WTC11 (cell line): ENCODE data around the gene CTNND2. TPM values are rescaled to one million over a fixed set of nuclear protein-coding genes. Genes with fewer than 3 reads are reported as not detected.

Source experiments
- ATAC-seq: fragments of 200-7000 bp; cut with Tn5 transposase; 2 replicates; pipeline ENCODE4 v1.10.0; 2021; ENCODE audit warnings: mild to moderate bottlenecking, moderate library complexity
- CTCF ChIA-PET: fragments of 300-600 bp; sonication (Branson Sonifier 250); formaldehyde crosslinking; loops from one replicate; lab custom pipeline; 2021; ENCODE audit warnings: antibody characterized with exemption; lab: Charles Lee
- POLR2A ChIA-PET: fragments of 350-600 bp; sonication (Branson Sonifier 250); formaldehyde crosslinking; loops from one replicate; lab custom pipeline; 2021; ENCODE audit warnings: antibody characterized with exemption; lab: Charles Lee
- DNase-seq: peaks from one replicate; pipeline ENCODE4 v3.0.0; 2021; ENCODE audit warnings: low spot score
- H3K27ac Mint-ChIP-seq: 2 replicates; pipeline ENCODE4 v1.8.0; 2021; ENCODE audit warnings: mixed read lengths
- H3K27me3 Mint-ChIP-seq: 2 replicates; pipeline ENCODE4 v1.8.0; 2021; ENCODE audit warnings: low read depth, mild to moderate bottlenecking, moderate library complexity, mixed read lengths
- H3K36me3 Mint-ChIP-seq: 2 replicates; pipeline ENCODE4 v1.8.0; 2021; ENCODE audit warnings: mixed read lengths
- H3K4me1 Mint-ChIP-seq: 2 replicates; pipeline ENCODE4 v1.8.0; 2022; ENCODE audit warnings: mixed read lengths
- H3K4me3 Mint-ChIP-seq: 2 replicates; pipeline ENCODE4 v1.8.0; 2021; ENCODE audit warnings: mild to moderate bottlenecking, moderate library complexity, mixed read lengths
- H3K9me3 Mint-ChIP-seq: 2 replicates; pipeline ENCODE4 v1.8.0; 2021; ENCODE audit warnings: mixed read lengths
- AR ChIP-seq: fragments of 250-450 bp; sonication (Bioruptor Pico); IDR thresholded peaks from 2 replicates; pipeline ENCODE4 v1.9.0; 2021; ENCODE audit warnings: mild to moderate bottlenecking
- ATF6 ChIP-seq: sonication (generic); formaldehyde crosslinking; IDR thresholded peaks from 2 replicates; pipeline ENCODE4 v1.8.1; 2023; ENCODE audit warnings: mild to moderate bottlenecking, missing genetic modification reagents
- CREB1 ChIP-seq: sonication (generic); formaldehyde crosslinking; IDR thresholded peaks from 2 replicates; pipeline ENCODE4 v1.8.0; 2023; ENCODE audit warnings: mild to moderate bottlenecking, missing genetic modification reagents
- E2F4 ChIP-seq: sonication (generic); formaldehyde crosslinking; IDR thresholded peaks from 2 replicates; pipeline ENCODE4 v1.8.1; 2022; ENCODE audit warnings: low read depth, mild to moderate bottlenecking, moderate library complexity, missing genetic modification reagents, borderline replicate concordance
- EMX1 ChIP-seq: fragments of 250-450 bp; sonication (Bioruptor Pico); IDR thresholded peaks from 2 replicates; pipeline ENCODE4 v1.8.0; 2021; ENCODE audit warnings: mild to moderate bottlenecking
- FOXP4 ChIP-seq: sonication (generic); formaldehyde crosslinking; IDR thresholded peaks from 2 replicates; pipeline ENCODE4 v1.8.0; 2022; ENCODE audit warnings: mild to moderate bottlenecking, missing genetic modification reagents
- JAZF1 ChIP-seq: fragments of 250-450 bp; sonication (Bioruptor Pico); IDR thresholded peaks from 2 replicates; pipeline ENCODE4 v1.9.0; 2021; ENCODE audit warnings: moderate library complexity, mild to moderate bottlenecking, inconsistent platforms
- JUN ChIP-seq: sonication (generic); formaldehyde crosslinking; IDR thresholded peaks from 2 replicates; pipeline ENCODE4 v1.8.0; 2023; ENCODE audit warnings: mild to moderate bottlenecking, missing genetic modification reagents
- MXD4 ChIP-seq: fragments of 250-450 bp; sonication (Bioruptor Pico); IDR thresholded peaks from 2 replicates; pipeline ENCODE4 v1.8.0; 2021; ENCODE audit warnings: mild to moderate bottlenecking, moderate library complexity, borderline replicate concordance
- OVOL2 ChIP-seq: fragments of 250-450 bp; sonication (Bioruptor Pico); IDR thresholded peaks from 2 replicates; pipeline ENCODE4 v1.9.0; 2021; ENCODE audit warnings: mild to moderate bottlenecking, borderline replicate concordance
- PREB ChIP-seq: sonication (generic); formaldehyde crosslinking; IDR thresholded peaks from 2 replicates; pipeline ENCODE4 v1.8.1; 2022; ENCODE audit warnings: mild to moderate bottlenecking, missing genetic modification reagents, moderate library complexity, borderline replicate concordance
- USF2 ChIP-seq: sonication (generic); formaldehyde crosslinking; IDR thresholded peaks from 2 replicates; pipeline ENCODE4 v1.8.1; 2023; ENCODE audit warnings: mild to moderate bottlenecking, missing genetic modification reagents, moderate library complexity
- ZBTB43 ChIP-seq: sonication (generic); formaldehyde crosslinking; IDR thresholded peaks from 2 replicates; pipeline ENCODE4 v1.8.1; 2023; ENCODE audit warnings: mild to moderate bottlenecking, missing genetic modification reagents
- ZNF396 ChIP-seq: fragments of 250-450 bp; sonication (Bioruptor Pico); IDR thresholded peaks from 2 replicates; pipeline ENCODE4 v1.8.0; 2021; ENCODE audit warnings: mild to moderate bottlenecking, moderate library complexity, borderline replicate concordance
- ZNF423 ChIP-seq: fragments of 250-450 bp; sonication (Bioruptor Pico); IDR thresholded peaks from 2 replicates; pipeline ENCODE4 v2.1.2; 2022; ENCODE audit warnings: mild to moderate bottlenecking, moderate library complexity
- total RNA-seq: library from RNA; stranded (reverse); gene quantifications from 3 replicates; pipeline ENCODE4 v1.2.3, GENCODE V29; 2021
- TF ChIP-seq, protein P1 (sequence below): fragments of 250-450 bp; sonication (Bioruptor Pico); IDR thresholded peaks from 2 replicates; pipeline ENCODE4 v1.9.0; 2021; ENCODE audit warnings: mild to moderate bottlenecking

Gene CTNND2
- total RNA-seq, 1 experiment from 2014 or later = 11.9 TPM

DNA sequence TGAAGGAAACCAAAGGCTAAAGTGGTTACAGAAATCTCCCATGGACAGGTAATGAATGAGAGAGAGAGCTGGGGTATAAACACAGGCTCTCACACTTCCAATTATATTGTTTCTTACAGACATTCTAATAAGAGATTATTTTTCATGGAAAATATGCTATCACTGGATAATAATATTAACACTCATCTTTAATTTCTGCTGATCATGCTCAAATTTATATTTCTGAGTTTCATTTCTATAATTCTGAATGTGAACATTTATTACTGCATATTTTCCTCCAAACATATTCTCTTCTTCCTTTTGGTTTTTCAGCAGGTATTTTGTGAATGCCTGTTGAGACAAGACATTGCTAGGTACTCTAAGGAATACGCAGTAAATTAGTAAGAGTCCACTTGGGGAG is 733.0 kb downstream of the CTNND2 start (continued):
- TF ChIP-seq AR (no peak), PREB (CRISPR knock-in tag) (no peak), E2F4 (no peak), JUN (no peak), OVOL2 (CRISPR knock-in tag) (no peak), FOXP4 (CRISPR knock-in tag) (no peak), CREB1 (CRISPR knock-in tag) (no peak), EMX1 (CRISPR knock-in tag) (no peak), MXD4 (CRISPR knock-in tag) (no peak), ZNF423 (CRISPR knock-in tag) (no peak)

DNA sequence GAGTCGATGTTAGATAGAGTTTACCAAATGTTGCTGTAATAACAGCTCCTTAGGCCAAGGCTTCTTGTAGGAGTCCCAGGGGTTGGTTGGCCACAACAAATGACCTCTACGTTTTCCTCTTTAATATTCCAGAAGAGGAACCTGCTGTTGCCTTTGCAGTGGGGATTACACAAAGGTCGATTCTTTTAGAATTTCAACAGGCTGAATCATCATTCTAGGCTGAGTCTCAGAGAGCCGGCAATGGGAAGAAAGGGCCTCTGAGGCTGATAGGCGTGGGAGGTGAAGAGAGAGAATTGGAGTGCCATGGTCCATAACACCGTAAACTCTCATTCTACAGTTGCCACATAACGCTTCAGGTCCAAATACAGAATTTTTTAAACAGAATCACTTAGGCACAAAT is 737.3 kb downstream of the CTNND2 start:
- Mint-ChIP-seq H3K4me1 (no peaks in the 10 kb centered on the region), H3K9me3 (peaks cover 3% of the 10 kb centered on the region; the same call in 1 of the 2 replicates), H3K27ac (no peak overlapping the region), H3K36me3 (no peaks in the 10 kb centered on the region), H3K4me3 (no peak overlapping the region), H3K27me3 (no peaks in the 10 kb centered on the region)
- POLR2A ChIA-PET = no interaction called here
- DNase-seq (no peak), ATAC-seq (no peak)
- CTCF ChIA-PET = no interaction called here
- TF ChIP-seq ZNF396 (CRISPR knock-in tag) (no peak), PREB (CRISPR knock-in tag) (no peak), FOXP4 (CRISPR knock-in tag) (no peak), ATF6 (no peak), ZBTB43 (no peak), JAZF1 (CRISPR knock-in tag) (no peak), USF2 (CRISPR knock-in tag) (no peak), CREB1 (CRISPR knock-in tag) (no peak)
- TF ChIP-seq, protein P1, sequence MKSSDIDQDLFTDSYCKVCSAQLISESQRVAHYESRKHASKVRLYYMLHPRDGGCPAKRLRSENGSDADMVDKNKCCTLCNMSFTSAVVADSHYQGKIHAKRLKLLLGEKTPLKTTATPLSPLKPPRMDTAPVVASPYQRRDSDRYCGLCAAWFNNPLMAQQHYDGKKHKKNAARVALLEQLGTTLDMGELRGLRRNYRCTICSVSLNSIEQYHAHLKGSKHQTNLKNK (CRISPR knock-in tag) = no peak
